ENCODE data around the gene SCG5.
"Not testable (repeated sequence)": the region's sequence is repeated elsewhere in the genome, so short reads cannot be mapped to it uniquely, and the experiment has no call there.

Gene SCG5

GRCh38 chr15:32641517-32642059, at the start of gene SCG5:
Gene SCG5, plus strand, starts transcription at chr15:32641710. Its CDS starts 1,883 bp downstream, at chr15:32643593.
- DNase-seq, result no peak

GRCh38 chr15:32593151-32593550, 48.4 kb upstream of the SCG5 start, which contains the start of gene GOLGA8N:
Gene GOLGA8N, plus strand, starts transcription at chr15:32593456.
- DNase-seq, result not testable (repeated sequence)

GRCh38 chr15:32609518-32609917, 32.0 kb upstream of the SCG5 start:
- DNase-seq, result not testable (repeated sequence)

- not testable (repeated sequence) for DNase-seq
Observed at GRCh38 chr15:32610719-32611118, 30.8 kb upstream of the SCG5 start.

DNA sequence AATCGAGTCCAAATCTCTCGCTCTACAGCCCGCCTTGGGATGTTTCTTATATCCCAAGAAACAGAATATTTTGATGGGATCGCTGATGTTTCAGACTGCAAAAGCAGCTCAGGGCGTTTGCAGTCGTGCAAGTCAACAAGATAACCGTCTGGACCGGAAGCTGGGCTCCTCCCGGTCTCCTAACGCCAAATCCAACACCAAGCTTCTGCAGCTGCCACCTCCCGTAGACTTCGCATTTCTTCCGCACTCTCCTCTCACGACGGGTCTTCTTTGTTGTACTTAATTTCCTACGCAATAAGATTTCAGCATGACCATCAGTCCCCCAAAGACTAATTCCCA, 26.8 kb upstream of the SCG5 start:
- DNase-seq, result not testable (repeated sequence)

- not testable (repeated sequence) for DNase-seq
Observed at GRCh38 chr15:32615051-32615870, 26.2 kb upstream of the SCG5 start, which contains the start of gene ARHGAP11A. Gene ARHGAP11A, plus strand, starts transcription at chr15:32615504. Its CDS starts 708 bp downstream, at chr15:32616212.

DNA sequence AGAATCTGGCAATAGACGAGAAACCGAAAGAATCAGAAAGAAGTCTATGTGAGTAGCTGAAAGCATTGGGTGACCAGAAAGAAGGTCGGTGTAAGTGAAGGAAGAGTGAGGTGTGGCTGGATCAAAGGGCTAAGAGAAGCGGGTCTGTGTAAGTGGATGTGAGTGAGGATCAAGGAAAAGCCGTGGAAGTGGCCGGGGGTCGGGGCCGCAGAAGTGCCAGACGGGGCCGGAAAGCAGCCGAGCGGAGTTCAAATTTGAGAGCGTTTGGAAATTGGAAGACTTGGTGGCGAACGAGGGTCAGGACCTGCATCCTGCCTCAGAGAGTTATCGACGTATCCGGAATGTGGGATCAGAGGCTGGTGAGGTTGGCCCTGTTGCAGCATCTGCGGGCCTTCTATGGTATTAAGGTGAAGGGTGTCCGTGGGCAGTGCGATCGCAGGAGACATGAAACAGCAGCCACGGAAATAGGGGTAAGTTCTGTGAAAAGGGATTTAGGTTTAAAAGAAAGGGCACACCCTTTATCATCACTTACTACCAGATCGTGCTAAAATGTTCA, 25.6 kb upstream of the SCG5 start:
- not testable (repeated sequence) for DNase-seq

GRCh38 chr15:32636410-32636809, 5.1 kb upstream of the SCG5 start:
- no peak for DNase-seq

DNA sequence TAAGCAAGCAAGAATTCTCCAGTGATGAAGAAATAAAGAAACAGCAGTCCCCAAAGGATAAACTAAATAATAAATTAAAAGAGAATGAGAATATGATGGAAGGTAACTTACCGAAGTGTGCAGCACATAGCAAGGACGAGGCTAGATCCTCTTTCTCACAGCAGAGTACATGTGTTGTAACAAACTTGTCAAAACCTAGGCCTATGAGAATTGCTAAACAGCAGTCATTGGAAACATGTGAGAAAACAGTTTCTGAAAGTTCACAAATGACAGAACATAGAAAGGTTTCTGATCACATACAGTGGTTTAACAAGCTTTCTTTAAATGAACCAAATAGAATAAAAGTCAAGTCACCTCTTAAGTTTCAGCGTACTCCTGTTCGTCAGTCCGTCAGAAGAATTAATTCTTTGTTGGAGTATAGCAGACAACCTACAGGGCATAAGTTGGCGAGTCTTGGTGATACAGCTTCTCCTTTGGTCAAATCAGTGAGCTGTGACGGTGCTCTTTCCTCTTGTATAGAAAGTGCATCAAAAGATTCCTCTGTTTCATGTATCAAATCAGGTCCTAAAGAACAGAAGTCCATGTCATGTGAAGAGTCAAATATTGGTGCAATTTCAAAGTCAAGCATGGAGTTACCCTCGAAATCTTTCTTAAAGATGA, 4.5 kb upstream of the SCG5 start:
- DNase-seq, result no peak

- DNase-seq, result no peak
Observed at GRCh38 chr15:32637704-32638103, 3.8 kb upstream of the SCG5 start.

DNA sequence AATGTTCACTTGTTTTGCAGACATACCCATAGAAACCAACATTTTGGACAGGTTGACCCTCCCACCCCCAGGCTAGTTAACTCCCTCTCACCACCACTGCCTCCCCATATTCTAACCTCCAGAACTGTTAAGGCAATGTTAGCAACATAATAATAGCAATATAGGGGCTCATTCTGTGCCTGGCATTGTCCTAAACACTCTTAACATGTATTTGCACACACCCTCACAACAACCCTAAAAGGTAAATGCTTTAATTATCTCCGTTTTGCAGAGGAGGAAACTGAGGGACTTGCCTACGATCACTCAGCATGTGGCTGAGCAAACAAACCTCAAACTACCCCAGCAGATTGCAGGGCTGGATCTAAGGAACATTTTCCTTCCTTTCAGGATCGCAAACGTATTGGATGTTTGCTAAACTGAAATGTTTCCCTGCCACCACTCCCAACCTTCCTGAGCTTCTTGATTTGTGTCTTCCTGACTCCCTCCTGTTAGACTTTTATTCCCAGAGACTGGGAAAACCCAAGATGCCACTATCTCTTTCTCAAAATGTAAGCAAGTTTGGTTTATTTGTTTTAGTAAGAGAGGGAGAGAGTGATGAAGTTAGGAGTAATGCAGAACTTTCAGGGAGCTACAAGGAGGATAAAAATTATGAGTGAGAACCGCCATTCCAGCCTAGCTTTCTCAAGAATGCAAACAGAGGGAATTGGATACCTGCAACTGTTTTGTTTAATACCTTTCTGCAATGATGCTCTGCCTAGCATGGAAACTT, 1.3 kb downstream of the SCG5 start:
- no peak for DNase-seq

GRCh38 chr15:32643907-32644445, 2.5 kb downstream of the SCG5 start:
- no peak for DNase-seq

GRCh38 chr15:32646291-32646690, 4.8 kb downstream of the SCG5 start:
- no peak for DNase-seq

DNA sequence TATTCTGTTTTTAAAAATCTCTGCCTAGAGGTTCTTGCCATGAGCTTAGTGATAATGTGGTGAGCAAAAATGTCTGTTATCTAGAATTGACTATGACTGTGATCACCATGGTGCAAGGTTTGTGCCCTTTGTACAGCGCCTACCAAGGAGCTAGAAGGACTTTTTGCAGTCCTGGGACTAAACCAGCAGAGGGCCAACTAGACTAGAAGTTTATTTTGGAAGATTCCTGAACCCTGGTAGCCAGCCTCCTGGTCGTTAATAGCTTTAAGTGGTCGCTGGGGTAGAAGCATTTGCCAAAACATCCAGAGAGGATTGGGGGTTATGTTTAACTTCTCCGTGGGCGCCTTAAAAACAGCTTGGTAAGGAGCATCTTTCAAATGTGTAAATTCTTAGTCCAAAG, 7.8 kb downstream of the SCG5 start:
- DNase-seq, result no peak

- DNase-seq, result no peak
Observed at GRCh38 chr15:32651229-32651837, 9.8 kb downstream of the SCG5 start.

DNA sequence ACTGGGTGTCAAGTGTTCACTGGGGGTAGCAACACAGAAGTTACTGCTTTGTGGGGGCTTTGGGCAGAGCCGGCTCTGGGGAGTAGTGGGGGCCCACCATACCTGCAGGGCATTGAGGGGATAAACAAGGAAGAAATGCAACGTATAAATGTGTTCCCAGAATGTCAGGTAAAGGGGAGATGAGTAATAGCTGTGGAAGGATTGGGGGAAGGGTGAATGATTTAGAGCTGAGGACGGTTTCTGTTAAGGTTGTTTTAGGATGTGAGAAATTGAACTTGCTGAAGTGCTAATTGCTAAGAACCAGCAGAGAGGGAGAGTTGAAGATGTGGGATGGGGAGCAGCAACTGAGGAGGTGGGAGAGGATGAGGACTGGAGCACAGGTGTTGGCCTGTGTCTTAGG, 10.7 kb downstream of the SCG5 start:
- DNase-seq, result no peak

DNA sequence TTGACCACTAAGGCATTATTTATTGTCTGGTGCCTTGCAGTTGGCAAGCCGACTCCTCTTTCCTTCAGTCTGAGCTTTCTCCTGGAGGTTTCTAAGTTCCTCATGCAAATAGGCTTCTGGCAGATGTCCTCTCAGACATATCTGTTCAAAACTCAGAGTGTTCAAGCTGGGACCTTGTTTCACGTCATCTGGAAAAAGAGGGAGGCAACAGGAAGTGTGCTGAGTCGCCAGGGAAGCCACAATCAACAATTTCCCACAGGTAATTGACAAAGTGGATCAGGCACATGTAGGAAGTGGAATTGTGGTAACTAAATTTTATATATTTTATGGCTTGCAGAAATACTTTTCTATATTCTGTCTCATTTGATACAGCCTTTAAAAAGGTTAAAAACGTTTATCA, 14.6 kb downstream of the SCG5 start:
- no peak for DNase-seq

DNA sequence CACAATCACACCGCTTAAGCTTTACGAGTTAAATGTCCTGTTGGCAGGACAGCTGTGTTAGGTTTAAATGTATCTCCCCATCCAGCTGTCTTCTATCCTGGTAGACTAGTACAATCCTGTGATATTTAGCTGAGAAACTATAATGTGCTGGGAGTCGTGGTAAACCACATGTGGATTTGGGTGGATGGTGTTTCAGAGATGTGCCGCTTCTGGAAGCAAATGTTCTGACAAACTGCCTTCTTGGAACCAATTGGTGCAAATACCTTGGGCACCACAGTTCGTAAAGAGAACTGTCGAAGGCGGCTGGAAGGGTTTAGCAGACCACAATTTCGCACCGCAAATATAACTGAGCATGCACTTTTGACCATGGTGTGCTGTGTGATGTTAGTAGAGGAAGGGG, 15.0 kb downstream of the SCG5 start:
- DNase-seq, result no peak

- DNase-seq, result no peak
Observed at GRCh38 chr15:32657198-32657883, 15.8 kb downstream of the SCG5 start.

DNA sequence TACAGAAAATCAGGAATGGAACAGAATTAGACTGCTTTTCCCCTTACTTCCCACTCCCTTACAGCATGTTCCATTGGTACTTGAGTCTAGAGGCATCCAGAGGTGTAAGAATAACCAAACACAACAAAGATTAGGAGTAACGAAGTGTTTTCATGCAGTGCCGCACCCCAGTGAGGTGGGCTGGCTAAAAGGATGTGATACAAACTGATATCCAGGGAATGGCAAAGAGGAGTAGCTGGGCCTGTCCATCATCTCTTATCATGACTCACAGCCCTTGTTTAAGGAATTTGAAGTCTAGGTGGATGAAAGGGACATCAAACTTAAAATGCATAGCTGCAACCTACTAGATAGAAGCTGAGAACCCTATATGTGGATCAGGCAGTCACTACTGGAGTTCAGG, 16.4 kb downstream of the SCG5 start:
- DNase-seq, result no peak

DNA sequence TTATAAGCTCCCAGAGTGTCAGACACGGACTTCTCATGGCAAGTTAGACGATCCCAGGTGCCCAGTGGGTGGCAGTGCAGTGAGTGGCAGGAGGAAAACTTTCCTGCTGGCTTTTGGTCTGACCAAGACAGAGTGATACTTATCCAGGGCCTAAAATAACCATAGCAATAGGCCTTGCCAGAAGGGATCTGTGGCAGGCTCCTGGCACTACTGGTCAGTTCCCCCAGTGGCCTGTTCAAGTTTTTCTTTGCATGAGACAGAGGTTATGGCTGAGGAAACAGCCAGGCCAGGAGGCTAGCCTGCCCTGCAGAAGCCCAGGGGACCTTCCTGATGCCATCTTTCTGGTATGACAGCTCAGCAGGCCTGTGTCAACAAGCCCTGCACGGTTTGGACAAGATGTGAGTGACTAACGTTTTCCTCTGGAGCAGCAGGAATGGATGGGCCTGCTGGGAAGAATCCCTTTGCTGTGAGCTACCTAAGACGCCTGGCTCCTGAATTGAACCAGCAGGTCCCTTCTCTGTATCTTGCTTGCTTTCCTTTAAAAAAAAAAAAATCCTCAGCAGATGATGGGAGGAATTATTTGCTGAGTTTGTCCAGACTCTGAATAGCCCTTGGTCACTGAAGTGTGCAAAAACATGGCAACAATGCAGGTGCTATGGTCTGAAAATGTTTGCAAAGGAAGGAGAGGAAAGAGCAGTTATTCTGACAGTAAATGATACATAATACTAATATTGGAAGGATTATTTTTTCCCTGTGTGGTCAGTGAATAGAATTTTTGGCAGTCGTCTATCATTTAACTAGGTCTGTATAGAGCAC, 18.0 kb downstream of the SCG5 start:
- no peak for DNase-seq
